AG04450 (cell line): ENCODE data around the gene EPHB4. TPM values are rescaled to one million over a fixed set of nuclear protein-coding genes. Genes with fewer than 3 reads are reported as not detected.
A peak's percentile ranks its signal among the peaks of the same experiment; 100 is the strongest.

Experiments
- CTCF ChIA-PET: fragments of 300-600, 350-600 bp; formaldehyde crosslinking; extraction: SDS; loops from one replicate; lab custom pipeline; 2022; ENCODE audit warnings: antibody characterized with exemption, inconsistent platforms; lab: Charles Lee
- POLR2A ChIA-PET: fragments of 350-600 bp; formaldehyde crosslinking; extraction: SDS; loops from one replicate; lab custom pipeline; 2021; ENCODE audit warnings: antibody characterized with exemption, inconsistent platforms; lab: Yijun Ruan, JAX
- DNase-seq: peaks from one replicate; pipeline ENCODE4 v3.0.0-alpha.2; 2011; ENCODE audit warnings: low read depth, low spot score
- H3K27ac ChIP-seq: one replicate; pipeline ENCODE4 v1.5.1; 2012; ENCODE audit warnings: low read depth, low read length, control low read depth
- H3K27me3 ChIP-seq: one replicate; pipeline ENCODE4 v1.6.0; 2012; ENCODE audit warnings: low read length; ENCODE audit not compliant: control insufficient read depth, insufficient read depth
- H3K4me3 ChIP-seq: 2 replicates; pipeline ENCODE4 v1.5.1; 2011; ENCODE audit warnings: mild to moderate bottlenecking, low read depth, low read length, control low read depth
- H3K9me3 ChIP-seq: 2 replicates; pipeline ENCODE4 v1.5.1; 2012; ENCODE audit warnings: low read length; ENCODE audit not compliant: control insufficient read depth, insufficient read depth
- polyA plus RNA-seq: library from polyadenylated mRNA; depleted of rRNA; stranded (reverse); fragments of >200 nt; gene quantifications from 2 replicates; pipeline ENCODE4 v1.2.3, GENCODE V29; 2011
- TF ChIP-seq, protein P1 (sequence below): IDR thresholded peaks from 2 replicates; pipeline ENCODE4 v1.5.1; 2011; ENCODE audit warnings: low read depth, low read length, control low read depth, inconsistent platforms

Gene EPHB4
- polyA plus RNA-seq, 1 experiment = 43.8 TPM

DNA sequence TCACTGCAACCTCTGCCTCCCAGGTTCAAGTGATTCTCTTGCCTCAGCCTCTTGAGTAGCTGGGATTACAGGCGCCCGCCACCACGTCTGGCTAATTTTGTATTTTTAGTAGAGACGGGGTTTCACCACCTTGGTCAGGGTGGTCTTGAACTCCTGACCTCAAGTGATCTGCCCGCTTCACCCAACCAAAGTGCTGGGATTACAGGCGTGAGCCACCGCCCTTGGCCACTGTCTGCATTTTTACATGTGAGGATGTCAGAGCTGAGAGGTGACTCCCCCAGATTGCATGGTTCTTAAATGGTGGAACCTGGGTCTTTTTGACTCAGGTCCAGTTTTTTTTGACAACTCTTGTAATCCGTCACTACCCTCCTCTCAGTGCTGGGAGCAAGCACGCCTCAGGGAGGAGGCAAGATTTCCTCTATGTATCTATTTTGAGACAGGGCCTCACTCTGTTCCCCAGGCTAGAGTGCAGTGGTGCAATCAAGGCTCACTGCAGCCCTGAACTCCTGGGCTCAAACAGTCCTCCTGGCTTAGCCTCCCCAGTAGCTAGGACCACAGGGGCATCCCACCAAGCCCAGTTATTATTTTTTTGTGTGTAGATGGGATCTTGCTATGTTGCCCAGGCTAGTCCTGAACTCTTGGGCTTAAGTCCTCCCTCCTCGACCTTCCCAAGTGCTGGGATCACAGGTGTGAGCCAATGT, 46.4 kb upstream of the EPHB4 start:
- DNase-seq = no peak
- peak overlapping the region; percentile 85 for H3K27ac ChIP-seq
- H3K9me3 ChIP-seq = no peaks in the 10 kb centered on the region; the same call in 1 of the 2 replicates
- no peaks in the 10 kb centered on the region for H3K27me3 ChIP-seq
- ChIA-PET POLR2A (interaction anchor here (1.9 kb wide), 1 partner anchor 445 kb away, joined by 4 read pairs; the partner anchor contains the start of gene ZCWPW1), CTCF (no interaction called here)
- TF ChIP-seq, protein P1, sequence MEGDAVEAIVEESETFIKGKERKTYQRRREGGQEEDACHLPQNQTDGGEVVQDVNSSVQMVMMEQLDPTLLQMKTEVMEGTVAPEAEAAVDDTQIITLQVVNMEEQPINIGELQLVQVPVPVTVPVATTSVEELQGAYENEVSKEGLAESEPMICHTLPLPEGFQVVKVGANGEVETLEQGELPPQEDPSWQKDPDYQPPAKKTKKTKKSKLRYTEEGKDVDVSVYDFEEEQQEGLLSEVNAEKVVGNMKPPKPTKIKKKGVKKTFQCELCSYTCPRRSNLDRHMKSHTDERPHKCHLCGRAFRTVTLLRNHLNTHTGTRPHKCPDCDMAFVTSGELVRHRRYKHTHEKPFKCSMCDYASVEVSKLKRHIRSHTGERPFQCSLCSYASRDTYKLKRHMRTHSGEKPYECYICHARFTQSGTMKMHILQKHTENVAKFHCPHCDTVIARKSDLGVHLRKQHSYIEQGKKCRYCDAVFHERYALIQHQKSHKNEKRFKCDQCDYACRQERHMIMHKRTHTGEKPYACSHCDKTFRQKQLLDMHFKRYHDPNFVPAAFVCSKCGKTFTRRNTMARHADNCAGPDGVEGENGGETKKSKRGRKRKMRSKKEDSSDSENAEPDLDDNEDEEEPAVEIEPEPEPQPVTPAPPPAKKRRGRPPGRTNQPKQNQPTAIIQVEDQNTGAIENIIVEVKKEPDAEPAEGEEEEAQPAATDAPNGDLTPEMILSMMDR = no peak
- H3K4me3 ChIP-seq = peak overlapping the region; percentile 60; the same call in 1 of the 2 replicates

DNA sequence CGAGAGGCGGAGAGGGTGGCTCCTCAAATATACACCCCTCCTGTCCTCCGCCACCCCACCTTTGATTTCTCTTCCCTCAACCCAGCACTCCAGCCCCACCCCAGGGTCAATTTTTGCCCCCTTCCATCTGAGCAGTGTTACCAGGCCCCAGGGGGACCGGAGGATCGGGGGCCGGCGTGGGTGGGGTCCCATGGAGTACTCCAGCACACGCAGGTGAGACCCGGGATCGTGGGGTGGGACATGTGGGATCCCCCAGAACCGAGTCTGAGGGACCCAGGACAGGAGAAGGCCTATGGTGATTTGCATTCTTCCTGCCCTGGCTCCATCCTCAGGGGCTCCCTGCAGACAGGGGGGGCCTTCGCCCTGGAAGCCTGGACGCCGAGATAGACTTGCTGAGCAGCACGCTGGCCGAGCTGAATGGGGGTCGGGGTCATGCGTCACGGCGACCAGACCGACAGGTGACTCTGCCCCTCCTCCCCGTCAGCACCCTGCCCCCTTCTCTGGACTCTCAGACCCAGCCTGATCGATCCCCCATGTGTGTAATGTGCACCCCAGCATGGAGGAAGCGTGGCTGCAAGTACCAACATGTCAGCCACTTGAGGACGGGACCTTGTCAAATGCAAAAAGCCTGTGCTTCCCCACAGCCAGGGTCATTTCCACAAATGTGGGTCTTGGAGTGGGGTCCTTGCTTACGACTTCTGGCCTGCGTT, 40.6 kb upstream of the EPHB4 start:
- Histone ChIP-seq H3K4me3 (peak overlapping the region; percentile 90), H3K27ac (peak overlapping the region; percentile 86), H3K9me3 (peaks cover 3% of the 10 kb centered on the region; the same call in 1 of the 2 replicates), H3K27me3 (no peaks in the 10 kb centered on the region)
- CTCF ChIA-PET = no interaction called here
- POLR2A ChIA-PET = interaction anchor here (1.4 kb wide), 1 partner anchor 162 kb away, joined by 3 read pairs; the partner anchor contains the start of gene POP7
- TF ChIP-seq, protein P1 = no peak
- DNase-seq = no peak

- peak; percentile 91 for DNase-seq
- Histone ChIP-seq H3K9me3 (peaks cover 3% of the 10 kb centered on the region; the same call in 1 of the 2 replicates), H3K4me3 (peak within 1 kb of the TSS; percentile 90), H3K27me3 (no peaks in the 10 kb centered on the region), H3K27ac (peak within 1 kb of the TSS; percentile 86)
- ChIA-PET CTCF (interaction anchor here (1.0 kb wide), 1 partner anchor 15 kb away, joined by 3 read pairs; the partner anchor contains the start of gene SLC12A9), POLR2A (interaction anchor here (1.0 to 1.4 kb wide), 5 partner anchors 8 to 161 kb away, joined by 3 to 9 read pairs (median 4); partner anchors contain the start of genes POP7, SLC12A9, SRRT and UFSP1)
- TF ChIP-seq, protein P1 = no peak
Observed at GRCh38 chr7:100867040-100867775, 39.9 kb upstream of the EPHB4 start, which contains the start of gene TRIP6. Gene TRIP6 (plus strand): TSS chr7:100867387. CDS start chr7:100867498, 111 bp downstream.

DNA sequence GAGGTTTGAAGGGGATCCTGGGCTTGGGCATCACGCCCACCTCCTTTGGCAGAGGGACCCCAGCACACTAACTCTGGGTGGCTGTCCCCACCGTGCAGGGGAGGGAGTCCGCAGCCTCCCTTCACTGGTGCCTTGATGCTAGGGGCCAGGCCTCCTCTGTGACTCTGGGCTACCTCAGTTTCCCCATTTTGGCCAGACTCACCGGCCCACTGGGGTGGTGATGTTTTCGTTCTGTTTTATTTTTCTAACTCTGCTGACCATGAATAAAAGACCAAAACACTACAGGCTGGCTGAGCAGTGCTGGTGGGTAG, 39.4 kb upstream of the EPHB4 start:
- Histone ChIP-seq H3K9me3 (peaks cover 3% of the 10 kb centered on the region; the same call in 1 of the 2 replicates), H3K27me3 (no peaks in the 10 kb centered on the region), H3K27ac (peak overlapping the region; percentile 86), H3K4me3 (peak overlapping the region; percentile 90)
- POLR2A ChIA-PET = interaction anchor here (1.0 to 1.2 kb wide), 4 partner anchors 8 to 23 kb away, joined by 3 to 9 read pairs (median 6); partner anchors contain the start of genes SLC12A9, SRRT and UFSP1
- CTCF ChIA-PET = interaction anchor here (1.0 kb wide), 1 partner anchor 14 kb away, joined by 3 read pairs; the partner anchor contains the start of gene SLC12A9
- no peak for DNase-seq
- TF ChIP-seq, protein P1 = no peak
